HepG2 (cell line): ENCODE results near the gene MCRS1. TPM values are rescaled to one million over a fixed set of nuclear protein-coding genes. Genes with fewer than 3 reads are reported as not detected.

Experiments used
- ATAC-seq: fragments of 200-7000 bp; cut with Tn5 transposase; 3 replicates; pipeline ENCODE4 v1.9.1; 2020; ENCODE audit warnings: mild to moderate bottlenecking, moderate library complexity
- BruUV-seq: library from RNA; stranded (reverse); fragments of 400-500 nt; replicated peaks from 2 replicates; lab custom pipeline; 2021; lab: Mats Ljungman, UMichigan
- CTCF ChIA-PET: fragments of 300-600 bp; formaldehyde crosslinking; extraction: SDS; loops from one replicate; lab custom pipeline; 2021; ENCODE audit warnings: low total read pairs, inconsistent platforms, low intra/inter-chr PET ratio; lab: Yijun Ruan, JAX
- POLR2A ChIA-PET: fragments of 350-600 bp; sonication (Branson Sonifier 250); formaldehyde crosslinking; loops from one replicate; lab custom pipeline; 2020; ENCODE audit warnings: antibody characterized with exemption, inconsistent platforms; lab: Yijun Ruan, JAX
- DNase-seq: peaks from one replicate; pipeline ENCODE4 v3.0.0-alpha.2; 2015; ENCODE audit warnings: low spot score
- FAIRE-seq: peaks from 3 replicates; lab custom pipeline; 2011; peaks lifted over from hg19 to GRCh38; lab: Jason Lieb, UNC
- H2AFZ ChIP-seq: one replicate; pipeline ENCODE4 v1.6.1; 2011; ENCODE audit warnings: low read length, inconsistent platforms
- H3K27ac ChIP-seq: fragments of 300-600 bp; 3 replicates; pipeline ENCODE4 v1.8.0; 2011; ENCODE audit warnings: mixed run types, mild to moderate bottlenecking, mixed read lengths, low read length, inconsistent platforms; ENCODE audit not compliant: insufficient read depth; ENCODE audit errors: extremely low read length
- H3K27me3 ChIP-seq, 2 experiments: fragments of 200-600 bp in 1 of 2; 2 replicates in 1 of 2; 3 replicates in 1 of 2; pipeline versions ENCODE4 v1.6.0 to v1.8.0; 2011; ENCODE audit warnings: low read length in 2 of 2, mild to moderate bottlenecking in 2 of 2, moderate library complexity in 2 of 2, inconsistent platforms in 1 of 2; ENCODE audit not compliant: insufficient read depth in 2 of 2, control insufficient read depth in 1 of 2
- H3K36me3 ChIP-seq, 2 experiments: fragments of 200-600 bp in 1 of 2; replicated peaks in 1 of 2; 2 replicates in 1 of 2; 3 replicates in 1 of 2; pipeline versions ENCODE4 v1.5.1 to v1.8.0; 2011; ENCODE audit warnings: low read length in 2 of 2, inconsistent platforms in 1 of 2; ENCODE audit not compliant: insufficient read depth in 2 of 2, control insufficient read depth in 1 of 2
- H3K4me1 ChIP-seq: 2 replicates; pipeline ENCODE4 v1.5.1; 2012; ENCODE audit warnings: low read length, inconsistent platforms; ENCODE audit not compliant: insufficient read depth
- H3K4me2 ChIP-seq: 2 replicates; pipeline ENCODE4 v1.6.0; 2011; ENCODE audit warnings: low read depth, low read length, inconsistent platforms
- H3K4me3 ChIP-seq, 3 experiments: fragments of 200-600 bp in 1 of 3; sonication (generic), shearing (Covaris generic) in 1 of 3; replicated peaks in 1 of 3; 2 replicates each; pipeline ENCODE4 v1.5.1; 2011 to 2016; ENCODE audit warnings: low read length in 3 of 3, inconsistent platforms in 2 of 3, low read depth in 2 of 3, mild to moderate bottlenecking in 2 of 3, control low read depth in 1 of 3, mixed read lengths in 1 of 3; ENCODE audit not compliant: insufficient read depth in 1 of 3
- H3K79me2 ChIP-seq: one replicate; pipeline ENCODE4 v1.6.1; 2011; ENCODE audit warnings: low read length, inconsistent platforms; ENCODE audit not compliant: insufficient read depth
- H3K9ac ChIP-seq: 2 replicates; pipeline ENCODE4 v1.6.0; 2011; ENCODE audit warnings: mild to moderate bottlenecking, low read depth, low read length, inconsistent platforms; ENCODE audit not compliant: insufficient read depth
- H3K9me3 ChIP-seq: 2 replicates; pipeline ENCODE4 v1.5.1; 2012; ENCODE audit warnings: mild to moderate bottlenecking, low read length
- H4K20me1 ChIP-seq: 2 replicates; pipeline ENCODE4 v1.6.0; 2011; ENCODE audit warnings: inconsistent platforms, mild to moderate bottlenecking, low read length, moderate library complexity; ENCODE audit not compliant: insufficient read depth
- CAMTA2 ChIP-seq: sonication (generic); formaldehyde crosslinking; IDR thresholded peaks from 2 replicates; pipeline ENCODE4 v1.4.0; 2020; ENCODE audit warnings: mild to moderate bottlenecking, missing genetic modification reagents, borderline replicate concordance
- GLMP ChIP-seq: sonication (generic); formaldehyde crosslinking; IDR thresholded peaks from 2 replicates; pipeline ENCODE4 v1.9.0; 2021; ENCODE audit warnings: missing genetic modification reagents, mild to moderate bottlenecking, borderline replicate concordance
- HES4 ChIP-seq: sonication (generic); formaldehyde crosslinking; IDR thresholded peaks from 2 replicates; pipeline ENCODE4 v1.9.0; 2021; ENCODE audit warnings: mild to moderate bottlenecking, missing genetic modification reagents, borderline replicate concordance
- HOMEZ ChIP-seq: IDR thresholded peaks from 2 replicates; pipeline ENCODE4 v1.6.1; 2016; ENCODE audit warnings: low read depth
- MXI1 ChIP-seq: IDR thresholded peaks from 3 replicates; pipeline ENCODE4 v1.6.1; 2012; ENCODE audit warnings: low read depth, low read length, inconsistent platforms, borderline replicate concordance
- NR2F6 ChIP-seq, 2 experiments: IDR thresholded peaks; 2 replicates each; pipeline ENCODE4 v1.6.1; 2016; ENCODE audit warnings: antibody characterized with exemption in 1 of 2, mild to moderate bottlenecking in 1 of 2
- POLR2AphosphoS5 ChIP-seq: IDR thresholded peaks from 2 replicates; pipeline ENCODE4 v1.6.1; 2012; ENCODE audit warnings: low read depth, low read length
- SMARCC2 ChIP-seq: fragments of 450-650 bp; IDR thresholded peaks from 2 replicates; pipeline ENCODE4 v1.6.1; 2017; ENCODE audit warnings: antibody characterized with exemption, mild to moderate bottlenecking
- TP53 ChIP-seq: sonication (generic); formaldehyde crosslinking; conservative IDR thresholded peaks from 2 replicates; pipeline ENCODE4 v1.4.0; 2020; ENCODE audit warnings: missing genetic modification reagents
- ZNF251 ChIP-seq: sonication (generic); formaldehyde crosslinking; IDR thresholded peaks from 2 replicates; pipeline ENCODE4 v1.9.0; 2021; ENCODE audit warnings: mild to moderate bottlenecking, missing genetic modification reagents
- ZNF550 ChIP-seq: sonication (generic); formaldehyde crosslinking; IDR thresholded peaks from 2 replicates; pipeline ENCODE4 v1.4.0; 2020; ENCODE audit warnings: mild to moderate bottlenecking, missing genetic modification reagents, borderline replicate concordance
- WGBS: methylation state at CpG from one replicate; pipeline ENCODE4 v1.1.6; 2017; ENCODE audit warnings: low lambda C conversion rate; 5-methylcytosine and 5-hydroxymethylcytosine counted together
- in situ Hi-C: cut with HindIII; loops from 2 replicates; pipeline ENCODE4 v1.10.0; 2017; ENCODE audit warnings: low pct_unique_long_range_greater_than_20kb; ENCODE audit not compliant: extremely low pct_ligation_motif_present
- intact Hi-C: fragments of 100-400 bp; cut with micrococcal nuclease; formaldehyde crosslinking; loops from one replicate; pipeline ENCODE4 v1.10.0; 2022; ENCODE audit not compliant: unreplicated experiment
- polyA plus RNA-seq, 8 experiments: library from polyadenylated mRNA; depleted of rRNA in 3 of 8; stranded (reverse) in 7 of 8; unstranded in 1 of 8; fragments of >200 nt; fragmentation: Illumina TruSeq in 4 of 8; extraction: Trizol in 4 of 8; gene quantifications; 2 replicates each; pipeline versions ENCODE4 v1.2.1 to v1.2.3, GENCODE V29; 2011 to 2016; ENCODE audit warnings: low read depth in 4 of 8, missing spikeins in 1 of 8, mixed read lengths in 1 of 8; ENCODE audit not compliant: insufficient read depth in 1 of 8
- total RNA-seq, 5 experiments: library from RNA; depleted of rRNA; stranded (reverse); fragments of >200 nt; fragmentation: Illumina TruSeq; extraction: Trizol; gene quantifications; 2 replicates each; pipeline ENCODE4 v1.2.3, GENCODE V29; 2016; ENCODE audit warnings: low read depth in 1 of 5
- TF ChIP-seq, protein P1 (sequence below): sonication (generic); formaldehyde crosslinking; IDR thresholded peaks from 2 replicates; pipeline ENCODE4 v1.4.0; 2020; ENCODE audit warnings: missing genetic modification reagents

Gene MCRS1
- total and polyA plus RNA-seq, 2 of the 13 experiments (the other 11 are each of a cell fraction or from before 2014, with no cell fraction given): 51.0 to 66.3 TPM

GRCh38 chr12:49552899-49553298 lies 15.0 kb downstream of the MCRS1 start (continued):
- TF ChIP-seq, protein P1, sequence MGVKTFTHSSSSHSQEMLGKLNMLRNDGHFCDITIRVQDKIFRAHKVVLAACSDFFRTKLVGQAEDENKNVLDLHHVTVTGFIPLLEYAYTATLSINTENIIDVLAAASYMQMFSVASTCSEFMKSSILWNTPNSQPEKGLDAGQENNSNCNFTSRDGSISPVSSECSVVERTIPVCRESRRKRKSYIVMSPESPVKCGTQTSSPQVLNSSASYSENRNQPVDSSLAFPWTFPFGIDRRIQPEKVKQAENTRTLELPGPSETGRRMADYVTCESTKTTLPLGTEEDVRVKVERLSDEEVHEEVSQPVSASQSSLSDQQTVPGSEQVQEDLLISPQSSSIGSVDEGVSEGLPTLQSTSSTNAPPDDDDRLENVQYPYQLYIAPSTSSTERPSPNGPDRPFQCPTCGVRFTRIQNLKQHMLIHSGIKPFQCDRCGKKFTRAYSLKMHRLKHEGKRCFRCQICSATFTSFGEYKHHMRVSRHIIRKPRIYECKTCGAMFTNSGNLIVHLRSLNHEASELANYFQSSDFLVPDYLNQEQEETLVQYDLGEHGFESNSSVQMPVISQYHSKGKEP (CRISPR knock-in tag): no peak
- no peak for TF ChIP-seq ZNF251
- no peak for TF ChIP-seq GLMP (CRISPR knock-in tag)
- TF ChIP-seq SMARCC2: no peak
- TF ChIP-seq HES4 (CRISPR knock-in tag): no peak
- no peak for TF ChIP-seq CAMTA2 (CRISPR knock-in tag)

GRCh38 chr12:49552425-49552824 lies 15.5 kb downstream of the MCRS1 start:
- Histone ChIP-seq H3K4me2 (no peak overlapping the region), H3K27ac (no peak overlapping the region), H4K20me1 (no peaks in the 10 kb centered on the region), H3K36me3 (no peaks in the 10 kb centered on the region; a peak in 1 of 5 replicates), H3K4me1 (peaks cover 54% of the 10 kb centered on the region), H3K27me3 (0 out of 5 replicates have a peak, but pooled peaks cover 0 to 1% of the 10 kb centered on the region in 2 experiments), H3K79me2 (no peaks in the 10 kb centered on the region), H3K4me3 (no peak overlapping the region), H3K9me3 (no peaks in the 10 kb centered on the region), H3K9ac (no peak overlapping the region), H2AFZ (no peak overlapping the region)
- TF ChIP-seq ZNF550 (CRISPR knock-in tag) (no peak), POLR2AphosphoS5 (no peak), TP53 (CRISPR knock-in tag) (no peak), NR2F6 (IDR thresholded peaks at IDR 0.05) (no peak), NR2F6 (CRISPR knock-in tag; IDR thresholded peaks at IDR 0.05) (no peak), HOMEZ (CRISPR knock-in tag) (no peak), MXI1 (no peak)
- intact Hi-C loops: no loop called here
- ChIA-PET CTCF (no interaction called here), POLR2A (interaction anchor here (0.7 to 1.9 kb wide), 2 partner anchors 15 to 185 kb away, joined by 3 to 6 read pairs; partner anchors contain the start of gene SPATS2)
- in situ Hi-C loops: no loop called here
- ATAC-seq (no peak), FAIRE-seq (no peak), DNase-seq (no peak)
- 68% methylated on average over 9 of the region's 9 CpGs for WGBS
- no TSS peak for BruUV-seq
